GM19238 (cell line): ENCODE data around the gene SMAP1.

Source experiments
- DNase-seq: peaks from one replicate; pipeline ENCODE4 v3.0.0; 2011; ENCODE audit warnings: low spot score; ENCODE audit not compliant: insufficient read length

The SMAP1 gene

DNA sequence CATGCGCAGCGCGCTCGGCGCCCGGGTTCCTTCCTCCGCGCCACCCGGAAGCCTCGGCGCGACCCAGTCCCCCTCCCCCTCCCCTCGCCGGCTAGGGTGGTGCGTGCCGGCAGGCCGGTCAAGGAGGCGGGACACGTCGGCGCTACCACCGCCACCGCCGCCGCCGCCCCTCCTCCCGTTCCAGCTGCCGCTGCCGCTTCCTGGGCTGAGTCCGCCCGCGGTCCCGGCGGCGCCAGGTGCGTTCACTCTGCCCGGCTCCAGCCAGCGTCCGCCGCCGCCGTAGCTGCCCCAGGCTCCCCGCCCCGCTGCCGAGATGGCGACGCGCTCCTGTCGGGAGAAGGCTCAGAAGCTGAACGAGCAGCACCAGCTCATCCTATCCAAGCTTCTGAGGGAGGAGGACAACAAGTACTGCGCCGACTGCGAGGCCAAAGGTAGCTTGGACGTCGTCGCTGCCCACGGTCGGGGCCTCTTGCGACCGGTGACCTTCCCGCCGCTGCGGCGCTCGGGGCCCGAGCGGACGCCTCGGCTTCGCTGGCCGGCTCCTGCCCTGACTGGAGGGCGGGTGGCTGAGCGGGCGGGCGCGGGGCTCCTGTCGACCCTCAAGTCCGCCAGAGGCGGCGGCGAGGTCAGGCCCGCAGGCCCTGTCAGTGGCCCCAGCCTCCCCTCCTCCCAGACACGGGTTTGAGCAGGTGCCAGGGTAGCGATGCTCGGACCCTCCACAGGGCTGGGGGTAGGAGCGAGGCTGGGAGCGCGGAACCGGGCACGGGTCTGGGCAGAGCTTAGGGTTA lies at the start of gene SMAP1:
SMAP1 (plus strand) TSS at position 173 of the 788 bp plus-strand sequence; CDS start at position 314, 141 bp downstream.
- peak; percentile 87 for DNase-seq

DNA sequence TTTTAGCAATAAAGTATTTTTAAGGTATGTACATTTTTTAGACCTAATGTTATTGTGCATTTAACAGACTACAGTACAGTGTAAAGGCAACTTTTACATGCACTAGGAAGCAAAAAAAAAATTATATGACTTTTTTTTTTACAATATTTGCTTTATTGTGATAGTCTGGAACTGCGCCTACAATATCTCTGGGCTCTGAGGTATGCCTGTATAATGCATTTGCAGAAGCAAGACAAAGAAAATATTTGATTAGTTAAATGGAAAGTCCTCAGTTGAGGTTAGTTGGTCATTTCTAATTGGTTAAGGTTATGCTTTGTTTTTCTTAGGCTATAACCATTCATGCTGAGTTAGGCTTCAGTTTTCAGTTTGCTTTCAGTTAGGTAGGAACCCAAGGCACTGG lies 46.9 kb upstream of the SMAP1 start:
- DNase-seq, result no peak

DNA sequence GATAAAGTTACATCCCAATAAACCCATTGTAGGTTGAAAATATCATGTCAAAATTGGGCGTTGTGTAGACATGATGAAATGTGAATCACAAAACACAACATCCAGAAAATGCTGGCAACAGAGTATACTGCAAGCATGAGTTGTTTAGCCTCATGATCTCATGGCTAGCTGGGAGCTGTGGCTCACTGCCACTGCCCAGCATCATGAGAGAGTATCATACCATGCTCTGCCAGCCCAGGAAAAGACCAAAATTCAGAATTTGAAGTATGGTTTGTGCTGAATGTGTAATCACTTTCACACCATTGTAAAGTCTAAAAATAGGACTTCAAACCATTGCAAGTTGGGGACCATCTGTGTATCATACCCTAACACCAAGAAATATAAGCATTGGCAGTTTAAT lies 45.2 kb upstream of the SMAP1 start:
- no peak for DNase-seq

DNA sequence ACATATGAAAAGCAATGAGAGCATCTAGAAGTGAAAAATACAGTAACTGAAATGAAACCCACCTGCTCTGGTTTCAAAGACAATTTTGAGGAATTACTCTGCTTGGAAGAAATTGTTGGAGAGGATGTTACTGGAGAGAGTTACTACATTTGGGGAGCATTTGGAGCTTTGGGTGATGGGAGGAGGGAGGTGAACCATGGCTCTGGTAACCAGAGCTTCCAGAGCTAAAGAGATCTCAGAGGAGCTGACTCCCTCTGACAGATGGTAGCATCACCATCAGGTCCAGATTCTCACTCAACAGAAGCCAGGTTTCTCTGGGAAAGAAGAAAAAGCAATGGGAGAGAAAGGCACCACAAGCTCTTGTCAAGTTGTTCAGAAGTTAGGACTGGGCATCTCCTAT lies 42.2 kb upstream of the SMAP1 start:
- DNase-seq, result no peak

DNA sequence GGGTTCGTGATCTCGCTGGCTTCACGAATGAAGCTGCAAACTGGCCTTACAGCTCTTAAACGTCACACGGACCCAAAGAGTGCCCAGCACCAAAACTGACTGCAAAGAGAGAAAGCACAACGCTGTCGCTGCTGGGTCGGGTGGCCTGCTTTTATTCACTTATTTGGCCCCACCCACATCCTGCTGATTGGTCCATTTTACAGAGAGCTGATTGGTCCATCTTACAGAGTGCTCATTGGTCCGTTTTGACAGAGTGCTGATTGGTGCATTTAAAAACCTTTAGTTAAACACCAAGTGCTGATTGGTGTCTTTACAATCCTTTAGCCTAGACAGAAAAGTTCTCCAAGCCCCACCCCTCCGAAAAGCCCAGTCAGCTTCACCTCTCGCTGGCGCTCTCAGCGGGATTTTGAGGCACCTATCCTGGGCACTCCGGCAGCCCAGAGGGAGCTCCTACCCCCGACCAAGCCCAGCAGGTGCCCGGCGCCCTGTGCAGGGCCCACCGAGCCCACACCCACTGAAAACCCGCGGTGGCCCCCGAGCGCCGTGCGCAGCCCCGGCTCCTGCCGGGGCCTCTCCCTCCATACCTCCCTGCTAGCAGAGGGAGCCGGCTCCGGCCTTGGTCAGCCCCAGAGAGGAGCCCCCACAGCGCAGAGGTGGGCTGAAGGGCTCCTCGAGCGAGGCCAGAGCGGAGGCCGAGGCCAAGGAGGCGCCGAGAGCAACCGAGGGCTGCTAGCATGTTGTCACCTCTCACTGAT lies 40.0 kb upstream of the SMAP1 start:
- DNase-seq, result no peak

DNA sequence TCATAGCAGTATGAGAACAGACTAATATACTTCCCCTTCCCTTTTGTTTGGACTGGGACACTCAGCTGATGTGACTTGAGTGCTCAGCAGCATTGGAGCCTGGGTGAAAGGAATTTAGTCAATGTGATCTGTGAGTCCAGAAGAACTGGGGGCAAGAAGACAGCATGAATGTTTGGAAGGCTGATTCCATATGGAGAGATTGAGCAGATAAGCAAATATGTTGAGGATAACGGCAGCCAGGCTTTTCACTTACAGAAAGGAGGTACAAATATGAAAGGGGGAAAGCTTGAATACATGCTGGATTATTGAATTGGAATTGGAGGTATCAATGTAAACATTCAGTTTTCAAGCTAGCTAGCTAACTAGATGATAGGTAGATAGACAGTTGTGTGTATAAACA lies 37.8 kb upstream of the SMAP1 start:
- DNase-seq, result no peak

DNA sequence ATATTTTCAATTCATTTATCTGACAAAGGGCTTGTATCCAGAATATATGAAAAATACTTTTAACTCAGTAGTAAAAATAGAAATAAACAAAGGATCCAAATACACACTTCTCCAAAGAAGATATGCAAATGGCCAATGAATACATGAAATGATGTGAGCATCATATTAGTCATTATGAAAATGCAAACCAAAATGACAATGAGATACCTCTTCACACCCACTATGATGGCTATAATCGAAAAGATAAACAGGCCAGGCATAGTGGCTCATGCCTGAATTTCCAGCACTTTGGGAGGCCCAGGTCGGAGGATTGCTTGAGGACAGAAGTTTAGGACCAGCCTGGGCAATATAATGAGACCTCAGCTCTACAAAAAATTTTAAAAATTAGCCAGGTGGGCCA lies 33.8 kb upstream of the SMAP1 start:
- no peak for DNase-seq

DNA sequence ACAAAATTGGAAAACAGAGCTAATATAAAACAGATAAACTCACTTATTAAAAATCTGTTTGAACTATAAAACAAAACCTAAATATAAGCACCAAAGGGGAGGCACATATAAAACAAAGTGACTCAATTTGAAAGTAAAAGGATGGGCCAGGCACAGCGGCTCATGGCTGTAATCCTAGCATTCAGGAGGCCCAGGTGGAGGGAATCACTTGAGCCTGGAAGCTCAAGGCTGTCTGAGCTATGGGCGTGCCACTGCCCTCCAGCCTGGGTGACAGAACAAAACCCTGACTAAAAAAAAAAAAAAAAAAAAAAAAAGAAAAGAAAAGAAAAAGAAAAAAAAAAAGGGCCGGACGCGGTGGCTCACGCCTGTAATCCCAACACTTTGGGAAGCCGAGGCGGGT lies 31.1 kb upstream of the SMAP1 start:
- DNase-seq, result no peak

DNA sequence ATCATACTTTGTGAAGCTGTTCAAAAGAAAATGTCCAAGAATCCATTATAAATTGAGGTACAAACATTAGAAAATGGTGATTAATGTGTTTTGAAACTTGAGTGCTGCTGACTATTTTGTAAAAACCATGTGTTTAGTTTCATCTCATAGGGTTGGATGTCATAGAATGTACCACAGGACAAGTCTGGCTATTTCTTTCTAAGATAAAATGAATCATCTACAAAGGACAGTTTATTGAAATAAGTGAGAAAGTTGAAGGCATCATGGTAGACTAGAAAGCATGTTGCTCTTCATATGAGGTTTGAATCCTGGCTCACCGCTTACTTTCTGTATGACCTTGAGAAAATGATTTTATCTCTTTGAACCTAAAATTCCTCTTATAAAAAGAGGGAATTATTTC lies 29.2 kb upstream of the SMAP1 start:
- no peak for DNase-seq

DNA sequence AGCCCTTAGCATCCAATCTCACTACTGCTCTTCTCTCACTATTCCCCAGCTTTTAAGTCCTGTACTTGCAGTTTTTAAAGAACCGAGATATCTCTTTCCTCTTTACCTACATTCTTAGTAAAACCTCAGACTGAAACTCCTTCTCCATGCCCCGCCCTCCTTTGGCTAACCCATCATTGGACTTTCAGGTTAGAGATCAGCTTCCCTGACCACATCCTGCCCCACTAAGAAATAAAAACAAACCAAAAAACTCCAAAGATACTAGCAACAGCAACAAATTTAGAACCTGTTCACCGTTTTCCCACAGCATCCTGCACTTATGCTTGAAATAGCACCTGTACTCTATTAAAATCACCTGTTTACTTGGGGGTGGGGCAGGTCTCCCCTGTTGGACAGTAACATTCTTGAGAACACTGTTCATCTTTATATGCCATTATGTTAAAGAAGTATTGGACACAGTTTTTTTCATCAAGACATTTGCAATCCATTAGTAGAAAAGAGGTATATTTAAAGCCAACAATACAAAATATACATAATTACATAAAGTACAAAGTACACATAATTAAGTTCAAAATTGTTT lies 16.3 kb upstream of the SMAP1 start:
- no peak for DNase-seq

DNA sequence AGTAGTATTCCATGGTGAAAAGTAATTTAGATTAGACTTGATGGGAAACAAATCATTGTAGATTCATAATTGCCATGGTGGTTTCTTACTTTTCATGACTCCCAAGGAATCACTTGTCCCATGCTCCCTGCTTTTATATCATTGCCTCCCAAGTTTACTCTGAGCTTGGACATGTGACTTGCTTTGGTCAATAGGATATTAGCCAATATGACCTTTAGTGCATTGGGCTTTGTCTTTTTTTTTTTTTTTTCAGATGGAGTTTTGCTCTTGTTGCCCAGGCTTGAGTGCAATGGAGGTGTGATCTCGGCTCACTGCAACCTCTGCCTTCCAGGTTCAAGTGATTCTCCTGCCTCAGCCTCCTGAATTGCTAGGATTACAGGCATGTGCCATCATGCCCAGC lies 15.5 kb upstream of the SMAP1 start:
- no peak for DNase-seq

DNA sequence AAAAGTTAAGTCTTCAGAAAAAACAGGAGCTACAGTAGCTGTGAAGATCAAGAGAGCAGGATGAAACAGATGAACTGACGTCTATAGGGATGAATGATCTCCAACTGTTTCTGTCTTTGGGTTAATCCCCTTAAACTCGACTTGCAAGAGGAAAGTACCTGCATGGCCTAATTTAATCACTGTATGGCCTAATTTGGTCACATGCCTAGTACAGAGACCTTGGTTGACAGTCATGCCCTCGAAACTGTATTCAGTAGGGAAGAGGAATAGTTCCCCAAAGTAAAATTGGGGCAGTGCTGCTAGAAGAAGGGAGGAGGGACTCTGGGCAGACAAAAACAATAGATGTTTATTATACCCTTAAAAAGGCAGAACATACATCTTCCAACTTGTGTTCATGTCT lies 10.0 kb upstream of the SMAP1 start:
- DNase-seq, result no peak

DNA sequence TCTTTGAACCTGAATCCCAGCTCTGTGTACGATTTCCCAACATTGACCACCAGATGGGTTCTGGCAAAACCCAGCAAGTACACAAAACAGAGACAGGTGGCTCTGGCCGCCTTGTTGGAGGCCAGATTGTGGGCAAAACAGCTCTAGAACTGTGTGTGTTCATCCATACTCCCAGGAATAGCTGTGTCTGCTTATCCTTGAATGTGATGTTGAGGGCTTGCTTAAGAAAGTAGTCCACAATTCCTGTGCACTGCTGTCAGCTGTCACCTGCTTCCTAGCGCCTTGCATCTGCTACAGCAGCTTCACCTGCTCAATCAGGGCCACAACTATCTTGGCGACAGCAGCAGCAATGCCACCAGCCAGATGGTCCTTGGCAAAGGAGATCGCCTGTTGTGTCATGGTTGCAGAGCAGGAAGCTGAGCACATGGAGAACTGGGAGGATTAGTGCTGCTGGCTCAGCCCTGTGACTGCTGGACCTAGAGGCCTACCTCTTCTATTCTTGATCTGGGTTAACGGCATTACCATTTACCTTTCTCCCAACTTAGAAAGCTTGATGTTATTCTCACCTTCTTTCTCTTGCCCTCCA lies 3.7 kb upstream of the SMAP1 start:
- DNase-seq, result no peak

DNA sequence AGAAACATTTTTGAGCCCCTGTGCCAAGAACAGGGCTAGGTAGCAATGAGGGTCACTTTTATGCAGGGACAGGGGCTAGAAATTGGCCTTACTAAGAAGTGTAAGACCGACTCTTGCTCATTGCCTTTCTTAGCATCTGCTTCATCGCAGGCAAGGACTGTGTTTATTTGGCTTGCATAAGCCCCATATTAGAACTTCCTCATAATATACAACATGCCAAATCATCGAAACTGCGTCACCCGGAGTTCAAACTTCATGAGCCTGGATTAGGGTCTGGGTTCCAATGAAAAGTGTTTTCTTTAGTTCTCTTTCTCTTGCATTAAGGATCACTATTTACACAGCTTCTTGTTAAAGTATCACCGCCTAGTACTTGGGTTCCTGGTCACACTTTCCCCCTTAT lies 977 bp upstream of the SMAP1 start:
- DNase-seq, result no peak

DNA sequence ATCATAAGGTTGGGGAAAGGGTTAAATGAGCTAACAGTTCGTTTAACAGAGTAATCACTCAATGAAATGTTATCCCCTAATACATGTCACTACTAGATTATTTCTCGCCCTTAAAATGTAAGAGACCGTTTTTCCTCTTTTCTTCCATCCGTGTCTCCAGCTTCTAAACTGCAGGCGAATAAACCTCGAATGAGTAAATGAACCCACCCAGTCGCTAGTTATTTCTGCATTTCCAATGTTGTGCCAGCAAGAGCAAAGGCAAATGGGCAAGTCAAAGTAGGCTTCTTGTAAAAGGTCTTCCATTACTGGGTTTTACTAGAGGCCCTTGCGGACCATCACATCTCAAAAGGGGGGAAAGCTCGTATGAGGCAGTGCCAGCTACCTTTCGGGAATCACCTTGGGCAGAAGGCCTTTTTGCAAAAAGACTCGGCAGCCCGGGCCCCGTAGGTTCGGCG lies 400 bp upstream of the SMAP1 start:
- no peak for DNase-seq

DNA sequence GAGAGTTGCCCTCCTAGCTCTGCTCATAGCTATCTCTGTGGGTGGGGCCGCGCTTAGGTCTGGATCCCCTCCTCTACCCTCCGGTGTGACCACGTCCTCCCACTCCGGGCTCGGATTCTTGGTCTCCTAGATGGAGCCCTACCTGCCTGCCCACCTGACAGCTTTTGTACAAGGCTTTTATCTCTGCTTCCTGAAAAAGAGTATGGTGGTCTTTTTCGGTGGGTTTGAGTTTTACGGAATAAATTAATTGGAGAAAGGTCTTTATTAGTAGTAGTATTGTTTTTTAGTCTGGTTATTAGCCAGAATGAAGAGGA lies 773 bp downstream of the SMAP1 start:
- DNase-seq, result no peak

DNA sequence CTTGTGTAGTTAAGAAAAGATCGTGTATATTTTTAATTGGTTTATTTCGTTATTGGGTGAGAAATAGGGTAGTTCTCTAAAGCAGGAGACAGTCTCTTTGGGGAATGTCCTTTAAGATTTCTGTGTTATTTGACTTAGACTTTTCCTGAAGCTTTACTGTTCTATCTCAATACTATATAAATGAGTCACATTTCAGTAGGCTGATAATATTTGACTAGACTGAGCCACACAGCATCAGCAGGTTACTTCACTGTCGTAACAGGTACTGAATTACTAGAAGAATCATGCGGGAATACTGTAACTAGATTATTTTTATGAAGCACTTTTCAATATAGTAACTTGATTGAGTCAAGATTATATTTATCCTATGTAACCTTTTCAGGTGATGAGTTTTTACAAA lies 1.4 kb downstream of the SMAP1 start:
- DNase-seq, result no peak

DNA sequence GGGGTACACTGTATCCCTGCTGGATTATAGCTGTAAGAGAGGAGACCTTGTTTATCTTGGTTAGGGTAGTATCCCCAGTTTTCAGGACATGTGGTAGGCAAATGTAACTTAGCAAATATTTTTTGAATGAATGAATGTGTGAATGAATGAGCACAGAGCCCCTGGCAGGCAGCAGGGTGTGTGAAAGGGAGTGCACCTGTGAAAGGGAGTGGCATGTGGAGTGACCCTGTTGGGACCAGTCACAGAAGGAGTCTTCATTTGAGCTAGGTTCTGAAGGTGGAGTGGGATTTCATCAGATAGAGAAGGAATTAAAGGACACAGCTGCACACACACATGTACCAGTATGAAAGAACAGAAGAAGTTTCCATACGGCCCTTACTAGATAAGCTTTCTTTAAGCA lies 4.9 kb downstream of the SMAP1 start:
- no peak for DNase-seq

DNA sequence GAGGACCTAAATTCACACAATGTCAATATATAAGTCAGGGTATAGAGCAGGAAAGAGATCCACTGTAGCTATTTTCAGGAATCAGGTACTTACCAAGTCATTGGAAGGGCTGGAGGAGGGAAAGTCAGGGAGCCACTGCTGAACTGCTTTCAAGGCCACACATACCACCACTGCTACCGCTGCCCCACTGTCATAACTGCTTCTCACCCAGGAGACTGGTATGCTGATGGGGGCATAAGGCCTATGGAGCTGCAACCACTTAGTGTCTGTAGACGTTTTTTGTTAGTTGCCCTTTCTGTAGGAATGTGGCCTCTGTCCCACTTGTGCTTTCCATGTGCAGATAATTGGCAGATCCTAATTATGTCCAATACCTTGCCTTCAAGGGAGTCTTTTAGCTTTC lies 5.4 kb downstream of the SMAP1 start:
- no peak for DNase-seq

DNA sequence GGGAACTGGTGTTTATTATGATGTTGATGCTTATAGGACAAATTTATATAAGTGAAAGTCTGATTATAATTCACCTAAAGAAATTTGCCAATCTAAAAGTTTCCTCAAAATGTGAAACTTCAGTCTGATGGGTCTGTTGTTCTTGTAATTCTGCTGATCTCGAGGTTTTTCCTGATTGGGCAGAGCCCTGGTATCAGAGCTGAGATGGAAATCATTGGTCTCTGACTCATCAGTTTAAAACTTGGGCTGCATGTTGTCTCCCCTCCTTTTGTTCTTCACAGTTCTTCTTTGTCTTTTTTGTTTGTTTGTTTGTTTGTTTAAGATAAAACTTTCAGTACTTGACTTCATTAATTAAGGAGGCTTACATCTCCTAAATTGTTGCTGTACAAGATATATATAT lies 5.9 kb downstream of the SMAP1 start:
- DNase-seq, result no peak

DNA sequence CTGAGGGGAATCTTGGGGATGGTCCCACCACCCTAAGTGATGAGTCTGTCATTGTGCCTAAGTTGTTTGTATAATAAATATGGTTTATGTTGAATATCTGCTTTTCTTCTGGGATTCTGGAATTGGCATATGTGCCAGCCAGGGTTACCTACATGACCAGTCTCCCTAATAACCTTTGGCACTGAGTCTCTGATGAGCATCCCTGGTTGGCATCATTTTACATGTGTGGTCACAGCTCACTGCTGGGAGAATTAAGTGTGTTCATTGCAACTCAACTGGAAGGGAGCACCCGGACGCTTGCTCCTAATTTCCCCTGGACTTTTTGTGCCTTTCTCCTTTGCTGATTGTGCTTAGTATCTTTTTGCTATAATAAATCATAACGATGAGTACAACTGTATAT lies 8.1 kb downstream of the SMAP1 start:
- no peak for DNase-seq

DNA sequence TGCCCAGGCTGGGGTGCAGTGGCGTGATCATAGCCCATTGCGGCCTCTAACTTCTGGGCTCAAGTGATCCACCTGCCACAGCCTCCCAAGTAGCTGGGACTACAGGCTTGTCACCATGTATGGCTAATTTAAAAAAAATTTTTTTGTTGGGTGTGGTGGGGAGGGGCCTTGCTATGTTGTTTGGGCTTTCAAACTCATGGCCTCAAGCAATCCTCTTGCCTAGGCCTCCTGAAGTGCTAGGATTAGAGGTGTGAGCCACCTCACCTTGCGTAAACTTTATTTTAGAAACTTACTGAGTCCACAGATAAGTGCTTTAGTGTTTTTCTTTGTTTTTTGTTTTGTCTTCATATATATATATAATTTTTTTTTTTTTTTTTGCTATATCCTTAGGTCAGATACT lies 9.1 kb downstream of the SMAP1 start:
- DNase-seq, result no peak
